KMS-11 (cell line): ENCODE data around the gene PLXNA2.

Experiments
- H2AFZ ChIP-seq: fragments of 200-600 bp; sonication (generic); 2 replicates; pipeline ENCODE4 v1.6.1; 2016; ENCODE audit warnings: antibody characterized with exemption, mixed run types, low read depth
- H3K27ac ChIP-seq: fragments of 200-600 bp; sonication (generic); 2 replicates; pipeline ENCODE4 v1.6.1; 2016; ENCODE audit warnings: mild to moderate bottlenecking, mixed run types
- H3K27me3 ChIP-seq: fragments of 200-600 bp; sonication (generic); 2 replicates; pipeline ENCODE4 v1.6.1; 2017; ENCODE audit warnings: mild to moderate bottlenecking, low read depth, mixed run types, moderate library complexity; ENCODE audit not compliant: insufficient read depth
- H3K36me3 ChIP-seq: fragments of 200-600 bp; sonication (generic); 2 replicates; pipeline ENCODE4 v1.6.1; 2017; ENCODE audit warnings: mild to moderate bottlenecking, mixed run types; ENCODE audit not compliant: insufficient read depth
- H3K4me1 ChIP-seq: fragments of 200-600 bp; sonication (generic); 2 replicates; pipeline ENCODE4 v1.6.1; 2016; ENCODE audit warnings: mild to moderate bottlenecking, low read depth, mixed run types; ENCODE audit not compliant: poor library complexity, severe bottlenecking
- H3K4me2 ChIP-seq: fragments of 200-600 bp; sonication (generic); 2 replicates; pipeline ENCODE4 v1.7.0; 2016; ENCODE audit warnings: mild to moderate bottlenecking, mixed run types
- H3K4me3 ChIP-seq: fragments of 200-600 bp; sonication (generic); IDR thresholded peaks from 2 replicates; pipeline ENCODE4 v1.6.1; 2017; ENCODE audit warnings: low read depth, low read length, mixed read lengths; ENCODE audit not compliant: insufficient read depth
- H3K79me2 ChIP-seq: fragments of 200-600 bp; sonication (generic); 2 replicates; pipeline ENCODE4 v1.6.1; 2016; ENCODE audit warnings: low read depth, mixed run types; ENCODE audit not compliant: insufficient read depth
- H3K9ac ChIP-seq: fragments of 200-600 bp; sonication (generic); 2 replicates; pipeline ENCODE4 v1.6.1; 2016; ENCODE audit warnings: mild to moderate bottlenecking, mixed run types
- H4K20me1 ChIP-seq: fragments of 200-600 bp; sonication (generic); 2 replicates; pipeline ENCODE4 v1.6.1; 2016; ENCODE audit warnings: mild to moderate bottlenecking, mixed run types; ENCODE audit not compliant: insufficient read depth
- CTCF ChIP-seq: fragments of 200-600 bp; sonication (generic); conservative IDR thresholded peaks from 2 replicates; pipeline ENCODE4 v1.6.1; 2017; ENCODE audit warnings: low read depth, mild to moderate bottlenecking, antibody characterized with exemption, low read length, moderate library complexity, mixed read lengths

Gene PLXNA2

DNA sequence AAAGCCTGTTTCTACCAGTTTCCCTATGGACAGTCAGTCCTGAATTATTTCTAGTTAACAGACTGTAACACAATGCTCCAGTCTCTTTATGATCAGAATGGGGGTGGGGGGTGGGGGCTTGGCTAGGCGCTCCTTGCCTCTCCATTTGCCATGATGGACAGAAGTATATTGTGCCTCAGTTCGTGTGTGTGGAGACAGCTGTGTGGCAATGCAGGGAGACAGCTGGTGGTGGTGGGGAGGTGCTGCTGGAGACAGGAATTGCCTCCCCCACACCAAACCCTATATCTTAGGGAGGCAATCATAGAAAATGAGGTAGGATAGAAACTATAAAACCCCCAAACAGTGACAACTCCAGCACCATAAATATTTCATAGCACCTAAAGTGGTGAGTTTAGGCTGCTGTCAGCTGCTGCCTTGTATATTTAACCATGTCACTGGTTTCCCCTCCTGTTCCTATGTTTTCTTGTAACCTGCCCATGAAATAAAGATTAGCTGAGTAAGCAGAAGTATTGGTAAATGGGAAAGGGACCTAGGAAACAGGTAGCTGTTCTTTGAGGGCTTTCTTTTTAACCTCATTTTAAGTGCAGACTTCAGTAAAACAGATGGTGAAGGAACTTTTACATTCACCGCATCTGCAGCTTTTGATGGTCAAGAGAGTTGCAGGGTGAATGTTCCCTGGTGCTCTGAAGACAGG is 3.4 kb downstream of the PLXNA2 start:
- Histone ChIP-seq H3K4me2 (no peak overlapping the region), H3K27ac (no peak overlapping the region), H2AFZ (no peak overlapping the region), H3K27me3 (no peaks in the 10 kb centered on the region), H3K4me1 (peaks cover 22% of the 10 kb centered on the region), H3K36me3 (no peaks in the 10 kb centered on the region), H4K20me1 (no peaks in the 10 kb centered on the region), H3K4me3 (no peak overlapping the region), H3K9ac (no peak overlapping the region), H3K79me2 (no peaks in the 10 kb centered on the region; the same call in 1 of the 2 replicates)
- no peak for TF ChIP-seq CTCF

GRCh38 chr1:208239473-208240381 is 4.5 kb downstream of the PLXNA2 start:
- Histone ChIP-seq H3K4me1 (peaks cover 17% of the 10 kb centered on the region), H3K79me2 (no peaks in the 10 kb centered on the region; the same call in 1 of the 2 replicates), H3K4me2 (no peak overlapping the region; the same call in 1 of the 2 replicates), H2AFZ (no peak overlapping the region), H4K20me1 (no peaks in the 10 kb centered on the region), H3K9ac (no peak overlapping the region), H3K27me3 (no peaks in the 10 kb centered on the region), H3K36me3 (no peaks in the 10 kb centered on the region), H3K4me3 (no peak overlapping the region), H3K27ac (no peak overlapping the region)
- no peak for TF ChIP-seq CTCF

DNA sequence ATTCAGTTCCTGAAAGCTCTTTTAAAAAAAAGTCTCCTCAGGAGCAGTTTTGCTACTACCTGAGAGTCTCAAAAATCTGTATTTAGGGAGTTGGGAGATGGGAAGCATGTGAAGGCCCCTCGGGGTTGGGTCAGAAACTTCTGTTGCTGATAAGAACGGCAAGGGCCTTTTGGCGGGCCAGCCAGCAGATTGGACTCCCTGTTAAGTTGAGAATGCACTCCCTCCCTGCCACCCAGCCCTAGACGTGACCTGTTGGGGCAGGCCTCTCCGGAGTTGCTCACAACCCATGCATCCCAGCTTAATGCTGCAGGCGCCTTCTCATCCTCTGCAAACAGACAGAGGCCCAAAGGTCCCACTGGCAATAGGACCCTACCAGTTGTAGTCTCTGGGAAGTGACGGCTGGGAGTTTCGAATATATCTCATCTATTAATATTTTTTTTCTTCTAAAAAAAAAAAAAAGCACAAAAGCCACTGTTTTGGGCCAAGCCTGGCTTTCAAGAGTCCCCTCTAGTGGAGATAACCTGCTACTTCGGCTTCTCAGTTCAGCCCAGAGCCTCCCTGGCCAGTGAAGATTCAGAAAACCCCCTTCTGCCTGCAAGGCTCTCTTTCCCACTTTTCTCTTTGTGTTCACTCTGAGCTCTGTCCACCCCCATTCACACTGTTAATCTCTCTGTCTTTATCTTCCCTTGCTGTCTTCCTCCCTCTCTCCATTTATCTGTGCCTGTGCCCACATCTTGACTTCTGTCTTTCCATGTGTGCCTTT is 5.3 kb downstream of the PLXNA2 start:
- H3K27me3 ChIP-seq: no peaks in the 10 kb centered on the region
- H3K4me1 ChIP-seq: peaks cover 17% of the 10 kb centered on the region
- H3K9ac ChIP-seq: no peak overlapping the region
- H3K4me2 ChIP-seq: no peak overlapping the region; the same call in 1 of the 2 replicates
- no peak overlapping the region for H3K4me3 ChIP-seq
- no peak overlapping the region for H2AFZ ChIP-seq
- no peaks in the 10 kb centered on the region for H4K20me1 ChIP-seq
- H3K27ac ChIP-seq: no peak overlapping the region
- TF ChIP-seq CTCF: peak; percentile 79
- no peaks in the 10 kb centered on the region; the same call in 1 of the 2 replicates for H3K79me2 ChIP-seq
- no peaks in the 10 kb centered on the region for H3K36me3 ChIP-seq

DNA sequence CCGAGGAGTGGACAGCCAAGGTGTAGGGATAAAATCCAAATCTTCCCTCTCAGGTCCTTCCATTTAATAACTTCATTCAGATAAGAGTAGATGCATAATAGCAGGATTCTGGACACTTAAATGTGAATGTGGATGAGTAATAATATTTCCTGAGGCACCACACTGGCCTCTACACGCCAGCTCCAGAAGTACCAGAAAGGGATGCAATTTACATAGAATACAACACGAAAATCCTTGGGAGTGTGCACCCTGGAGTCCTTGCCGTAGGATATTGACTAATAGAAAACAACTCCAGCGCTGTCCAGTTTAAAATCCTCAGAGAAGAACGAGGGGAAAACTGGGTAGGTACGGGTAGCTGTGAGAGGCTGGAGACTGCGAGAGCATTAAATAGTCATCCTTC is 6.9 kb downstream of the PLXNA2 start:
- no peak overlapping the region for H3K4me3 ChIP-seq
- no peak overlapping the region for H3K4me2 ChIP-seq
- no peaks in the 10 kb centered on the region for H3K27me3 ChIP-seq
- no peaks in the 10 kb centered on the region for H4K20me1 ChIP-seq
- no peaks in the 10 kb centered on the region for H3K36me3 ChIP-seq
- peaks cover 10% of the 10 kb centered on the region for H3K4me1 ChIP-seq
- no peak for TF ChIP-seq CTCF
- H3K27ac ChIP-seq: no peak overlapping the region
- H3K79me2 ChIP-seq: no peaks in the 10 kb centered on the region; the same call in 1 of the 2 replicates
- H3K9ac ChIP-seq: no peak overlapping the region
- H2AFZ ChIP-seq: no peak overlapping the region
